A549 treated with CpdA at 1 μM for 4 hours (cell line): ENCODE results near the gene RPS29. TPM values are rescaled to one million over a fixed set of nuclear protein-coding genes. Genes with fewer than 3 reads are reported as not detected.

Source experiments
- total RNA-seq: library from RNA; stranded (reverse); fragments of 200-300 nt; extraction: Qiagen RNA extraction; gene quantifications from 5 replicates; pipeline ENCODE4 v1.2.3, GENCODE V29; 2022; ENCODE audit warnings: low read depth

The RPS29 gene
- total RNA-seq = 4,318 to 5,005 TPM (median 4,504 TPM) in 5 replicates

DNA sequence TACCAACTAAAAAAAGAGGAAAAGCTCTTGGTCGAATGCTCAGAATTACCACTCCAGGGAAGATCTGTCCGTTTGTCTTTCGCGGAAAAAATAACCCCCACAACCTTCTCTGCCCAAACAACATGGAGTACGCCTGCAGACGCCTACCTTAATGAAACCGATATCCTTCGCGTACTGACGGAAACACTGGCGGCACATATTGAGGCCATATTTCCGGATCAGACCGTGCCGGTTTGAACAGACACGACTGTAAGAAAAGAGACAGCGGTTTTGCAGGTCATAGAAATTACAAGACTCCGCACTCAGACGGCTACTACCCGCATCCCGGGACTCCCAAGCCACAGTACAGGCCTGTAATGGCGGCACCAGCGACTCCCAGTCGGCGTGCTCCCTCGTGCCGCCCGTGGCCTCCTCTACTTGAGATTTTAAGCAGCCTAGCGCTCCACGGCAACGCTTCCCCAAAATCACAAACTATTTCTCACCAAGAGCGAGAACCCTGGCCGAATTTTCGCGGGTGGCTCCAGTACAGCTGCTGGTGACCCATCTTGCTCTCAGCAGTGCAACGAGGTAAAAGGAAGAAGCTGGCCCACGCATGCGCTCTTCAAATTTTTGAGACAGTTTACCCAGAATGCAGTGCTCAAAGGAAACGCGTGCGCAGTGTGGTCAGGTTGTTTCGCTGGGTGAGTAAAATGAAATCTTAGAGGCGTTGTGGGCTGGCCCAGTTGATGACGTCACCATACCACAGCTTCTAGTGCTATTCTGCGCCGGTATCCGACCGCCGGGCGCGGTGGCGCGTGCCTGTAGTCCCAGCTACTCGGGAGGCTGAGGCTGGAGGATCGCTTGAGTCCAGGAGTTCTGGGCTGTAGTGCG, at the start of gene RPS29:
Gene RPS29 (minus strand): TSS at position 578 of the 870 bp plus-strand sequence. CDS start 34 bp downstream, at position 544.

DNA sequence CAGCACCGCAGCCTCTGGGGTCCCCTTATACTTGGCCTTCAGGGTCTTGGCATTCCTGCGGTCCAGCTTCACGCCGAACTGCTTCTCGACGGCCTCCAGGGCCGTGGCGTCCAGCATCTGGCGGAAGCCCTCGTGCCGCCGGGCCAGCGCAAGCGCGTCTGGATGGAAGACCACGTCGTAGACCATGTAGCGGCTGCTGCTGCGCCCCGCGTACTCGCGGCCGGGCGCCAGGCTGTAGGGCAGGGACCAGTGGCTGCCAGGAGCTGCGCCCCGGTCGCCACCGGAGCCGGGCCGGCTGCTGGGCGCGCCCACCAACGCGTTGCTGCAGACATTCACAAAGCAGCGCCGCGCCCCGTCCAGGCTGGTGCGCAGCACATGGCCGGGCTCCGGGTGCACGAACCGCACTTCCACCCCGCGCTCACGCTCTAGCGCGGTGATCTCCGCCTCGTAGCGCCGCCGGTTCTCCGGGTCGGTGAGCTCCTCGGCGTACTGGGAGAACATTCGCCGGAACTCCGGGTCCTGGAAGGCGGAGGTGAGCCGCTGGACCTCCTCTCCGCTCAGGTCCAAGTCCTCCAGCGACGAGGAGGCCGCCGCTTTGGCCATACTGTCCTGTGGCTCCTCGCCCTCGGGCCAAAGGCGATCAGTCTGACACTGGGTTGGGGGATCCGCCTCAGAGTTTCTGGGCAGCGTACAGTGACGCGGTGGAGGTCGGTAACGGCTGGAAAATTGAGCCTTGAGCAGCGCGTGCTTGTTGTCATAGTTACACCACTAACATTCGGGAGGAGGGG, 48.6 kb upstream of the RPS29 start, which contains the start of gene DNAAF2:
Gene DNAAF2 (minus strand): TSS at position 698 of the 788 bp plus-strand sequence. CDS start 95 bp downstream, at position 603.

DNA sequence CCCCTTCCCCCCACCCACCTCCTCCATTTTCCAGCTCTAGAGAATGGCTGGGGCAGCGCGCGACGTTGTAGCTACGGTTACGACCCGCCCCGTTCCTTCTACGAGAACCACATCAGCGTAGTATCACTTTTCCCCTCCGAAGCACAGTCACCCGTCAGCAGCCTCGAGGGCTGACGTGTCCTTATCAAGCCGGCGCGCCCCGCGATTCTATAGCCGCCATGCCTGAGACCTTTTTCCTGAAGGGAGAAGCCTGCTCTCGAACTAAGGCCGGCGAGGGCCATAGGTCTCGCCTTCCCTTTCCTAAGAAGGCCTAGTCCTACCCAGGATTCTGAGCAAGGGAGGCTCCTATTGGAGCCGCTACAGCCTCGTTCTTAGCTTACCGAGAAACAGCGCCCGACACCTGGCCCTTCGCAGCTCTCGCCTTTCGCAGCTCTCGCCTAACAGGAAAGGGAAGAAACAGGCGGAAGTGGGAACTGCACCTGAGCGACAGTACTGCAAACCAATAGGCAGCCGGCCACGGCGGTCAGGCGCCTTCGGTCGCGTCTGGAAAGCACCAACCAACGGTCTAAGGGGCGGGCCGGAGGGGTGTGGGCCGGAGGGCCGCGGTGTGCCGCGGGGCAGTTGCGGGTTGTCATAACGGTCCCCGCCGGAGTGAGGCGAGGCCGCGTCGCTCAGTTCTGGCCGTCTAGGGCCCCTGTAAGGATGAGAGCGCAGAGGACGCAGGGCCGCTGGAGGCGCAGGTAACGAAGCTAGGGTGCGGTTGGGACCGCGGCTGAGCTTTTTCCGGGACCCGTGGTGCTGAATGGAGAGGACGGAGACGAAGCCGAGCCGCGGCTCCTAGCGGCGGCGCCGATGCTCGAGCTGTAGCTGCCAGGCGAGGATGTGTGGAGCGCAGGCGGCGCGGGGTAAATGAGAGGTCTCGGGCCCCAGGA, 34.3 kb upstream of the RPS29 start, which contains the start of the genes MGAT2 and RPL36AL:
Gene MGAT2 (plus strand): TSS at position 618 of the 932 bp plus-strand sequence. CDS start 470 bp downstream, outside the sequence.
Gene RPL36AL (minus strand): TSS at position 445 of the 932 bp plus-strand sequence. CDS start 1,522 bp downstream, outside the sequence.

DNA sequence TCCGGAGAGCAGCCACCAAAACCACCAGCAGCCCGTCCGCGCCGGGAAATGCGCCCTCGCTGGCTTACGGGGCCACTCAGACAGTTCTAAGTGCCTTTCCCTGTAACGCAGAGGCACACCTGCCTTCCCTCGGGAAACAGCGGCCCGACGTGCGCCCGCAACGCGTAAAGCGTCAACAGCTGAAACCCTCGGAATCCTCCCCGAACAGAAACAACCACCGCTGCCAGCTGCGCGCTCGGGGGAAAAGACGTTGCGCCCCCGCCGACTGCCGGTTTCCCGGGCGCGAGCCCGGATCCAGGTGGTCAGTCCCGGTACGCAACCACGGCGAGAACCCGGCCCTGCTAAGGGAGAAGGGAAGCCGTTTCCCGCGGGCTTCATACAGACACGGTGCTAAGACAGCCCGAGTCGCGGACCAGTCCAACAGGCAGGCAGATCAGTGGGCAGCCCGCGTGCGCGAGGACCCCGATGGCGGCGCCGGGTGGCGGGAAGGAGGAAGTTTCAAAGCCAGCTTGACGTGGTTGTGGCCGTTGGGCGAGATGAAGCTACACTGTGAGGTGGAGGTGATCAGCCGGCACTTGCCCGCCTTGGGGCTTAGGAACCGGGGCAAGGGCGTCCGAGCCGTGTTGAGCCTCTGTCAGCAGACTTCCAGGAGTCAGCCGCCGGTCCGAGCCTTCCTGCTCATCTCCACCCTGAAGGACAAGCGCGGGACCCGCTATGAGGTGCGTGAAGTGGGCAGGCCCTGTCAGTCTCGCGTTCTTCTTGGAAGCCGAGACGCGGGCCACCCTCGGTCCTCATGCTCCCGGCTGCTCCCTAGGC, 12.5 kb upstream of the RPS29 start, which contains the start of gene LRR1:
Gene LRR1 (plus strand): TSS at position 456 of the 816 bp plus-strand sequence. CDS start 81 bp downstream, at position 537.

Other genes with a start within 250 kb of the RPS29 start
- gene LRR1, start 12.6 kb upstream of the RPS29 start, total RNA-seq = 46.7 to 51.6 TPM (median 50.1 TPM) in 5 replicates
- gene RPL36AL, start 34.2 kb upstream of the RPS29 start, total RNA-seq = 412 to 498 TPM (median 444 TPM) in 5 replicates
- 49.4 to 52.0 TPM (median 50.0 TPM) in 5 replicates for gene MGAT2, start 34.4 kb upstream of the RPS29 start, total RNA-seq
- 12.6 to 13.8 TPM (median 13.1 TPM) in 5 replicates for gene DNAAF2, start 48.9 kb upstream of the RPS29 start, total RNA-seq
- 11.5 to 15.9 TPM (median 13.9 TPM) in 5 replicates for gene POLE2, start 101.8 kb upstream of the RPS29 start, total RNA-seq
- 0.25 to 0.50 TPM (median 0.28 TPM) in 5 replicates for gene KLHDC1, start 106.7 kb upstream of the RPS29 start, total RNA-seq
- gene KLHDC2, start 181.8 kb upstream of the RPS29 start, total RNA-seq = 28.3 to 34.5 TPM (median 33.5 TPM) in 5 replicates